HCT116 (cell line): Measurements from ENCODE around the gene SELENOM. TPM values are rescaled to one million over a fixed set of nuclear protein-coding genes. Genes with fewer than 3 reads are reported as not detected.

Experiments used
- ATAC-seq: fragments of 200-7000 bp; cut with Tn5 transposase; 2 replicates; pipeline ENCODE4 v1.9.1; 2020; ENCODE audit warnings: mild to moderate bottlenecking, moderate library complexity
- BruUV-seq: library from RNA; stranded (reverse); fragments of 400-500 nt; replicated peaks from 2 replicates; lab custom pipeline; 2021; lab: Mats Ljungman, UMichigan
- CTCF ChIA-PET: fragments of 300-600 bp; sonication (Branson Sonifier 250); formaldehyde crosslinking; loops from one replicate; lab custom pipeline; 2021; ENCODE audit warnings: antibody characterized with exemption; lab: Charles Lee
- POLR2A ChIA-PET: fragments of 300-600, 350-600 bp; sonication (Branson Sonifier 250); formaldehyde crosslinking; loops from one replicate; lab custom pipeline; 2021; ENCODE audit warnings: antibody characterized with exemption; lab: Charles Lee
- RAD21 ChIA-PET, 2 experiments: fragments of 300-600 bp; sonication (Branson Sonifier 250); formaldehyde crosslinking; loops; one replicate each; lab custom pipeline; 2023; ENCODE audit warnings: low total read pairs in 2 of 2; ENCODE audit not compliant: uncharacterized antibody in 2 of 2, unreplicated experiment in 2 of 2, low non-redundant PET in 1 of 2; lab: Charles Lee
- DNase-seq: peaks from one replicate; pipeline ENCODE4 v3.0.0-alpha.2; 2010; ENCODE audit warnings: low read depth, low spot score
- H2AFZ ChIP-seq: fragments of 200-600 bp; shearing (Covaris generic), sonication (generic); 2 replicates; pipeline ENCODE4 v1.6.1; 2017; ENCODE audit warnings: low read depth, mixed run types, mixed read lengths, antibody characterized with exemption, low read length; ENCODE audit not compliant: poor library complexity, severe bottlenecking
- H3K27ac ChIP-seq: 2 replicates; pipeline ENCODE4 v1.5.1; 2012; ENCODE audit warnings: low read depth, low read length
- H3K27me3 ChIP-seq: fragments of 200-600 bp; sonication (generic); 2 replicates; pipeline ENCODE4 v1.6.1; 2016; ENCODE audit warnings: mixed run types, low read length, mixed read lengths; ENCODE audit not compliant: insufficient read depth
- H3K36me3 ChIP-seq, 2 experiments: fragments of 200-500 bp in 1 of 2; fragments of 200-600 bp in 1 of 2; sonication (Bioruptor generic) in 1 of 2; sonication (generic) in 1 of 2; 2 replicates each; pipeline versions ENCODE4 v1.5.1 to v1.6.1; 2014 to 2016; ENCODE audit warnings: low read length in 2 of 2, inconsistent platforms in 1 of 2, mixed read lengths in 1 of 2, mixed run types in 1 of 2; ENCODE audit not compliant: insufficient read depth in 2 of 2, control insufficient read depth in 1 of 2
- H3K4me1 ChIP-seq, 2 experiments: fragments of 200-600 bp in 1 of 2; sonication (generic) in 1 of 2; 2 replicates each; pipeline versions ENCODE4 v1.5.1 to v1.6.1; 2012 to 2017; ENCODE audit warnings: low read length in 2 of 2, inconsistent platforms in 1 of 2, mild to moderate bottlenecking in 1 of 2, mixed read lengths in 1 of 2, mixed run types in 1 of 2, moderate library complexity in 1 of 2; ENCODE audit not compliant: insufficient read depth in 2 of 2, control insufficient read depth in 1 of 2
- H3K4me2 ChIP-seq: fragments of 200-600 bp; sonication (generic); 2 replicates; pipeline ENCODE4 v1.6.1; 2017; ENCODE audit warnings: mixed run types, low read length, mixed read lengths
- H3K4me3 ChIP-seq, 2 experiments: fragments of 200-600 bp in 1 of 2; sonication (generic) in 1 of 2; replicated peaks in 1 of 2; 2 replicates each; pipeline ENCODE4 v1.5.1; 2011 to 2016; ENCODE audit warnings: low read length in 2 of 2, control low read depth in 1 of 2, low read depth in 1 of 2, mild to moderate bottlenecking in 1 of 2, mixed read lengths in 1 of 2, mixed run types in 1 of 2
- H3K79me2 ChIP-seq: fragments of 200-600 bp; sonication (generic); 2 replicates; pipeline ENCODE4 v1.6.1; 2017; ENCODE audit warnings: mild to moderate bottlenecking, mixed run types, low read length, moderate library complexity, mixed read lengths; ENCODE audit not compliant: insufficient read depth
- H3K9ac ChIP-seq: fragments of 200-600 bp; sonication (generic); 2 replicates; pipeline ENCODE4 v1.6.1; 2016; ENCODE audit warnings: low read length, mixed read lengths
- H3K9me2 ChIP-seq: fragments of 200-600 bp; sonication (generic), shearing (Covaris generic); 2 replicates; pipeline ENCODE4 v1.6.1; 2017; ENCODE audit warnings: mixed run types, mild to moderate bottlenecking, moderate library complexity; ENCODE audit not compliant: insufficient read depth
- H3K9me3 ChIP-seq, 2 experiments: fragments of 200-500 bp in 1 of 2; fragments of 200-600 bp in 1 of 2; sonication (Bioruptor generic) in 1 of 2; sonication (generic) in 1 of 2; 2 replicates each; pipeline ENCODE4 v1.6.1; 2014 to 2017; ENCODE audit warnings: low read length in 2 of 2, mixed read lengths in 2 of 2, inconsistent platforms in 1 of 2, low read depth in 1 of 2, mild to moderate bottlenecking in 1 of 2, mixed run types in 1 of 2, moderate library complexity in 1 of 2; ENCODE audit not compliant: control insufficient read depth in 1 of 2, insufficient read depth in 1 of 2
- H4K20me1 ChIP-seq: fragments of 200-600 bp; sonication (generic), shearing (Covaris generic); 2 replicates; pipeline ENCODE4 v1.6.1; 2017; ENCODE audit warnings: mixed run types, mild to moderate bottlenecking, moderate library complexity; ENCODE audit not compliant: insufficient read depth
- ATF3 ChIP-seq: IDR thresholded peaks from 2 replicates; pipeline ENCODE4 v1.6.1; 2012
- CBX3 ChIP-seq: IDR thresholded peaks from 2 replicates; pipeline ENCODE4 v1.6.1; 2012; ENCODE audit warnings: low read depth
- CEBPB ChIP-seq: IDR thresholded peaks from 2 replicates; pipeline ENCODE4 v1.6.1; 2012; ENCODE audit warnings: low read depth
- ELF1 ChIP-seq: IDR thresholded peaks from 2 replicates; pipeline ENCODE4 v1.6.1; 2012; ENCODE audit warnings: low read depth, borderline replicate concordance
- EZH2phosphoT487 ChIP-seq: fragments of 200-600 bp; IDR thresholded peaks from 2 replicates; pipeline ENCODE4 v1.6.1; 2018; ENCODE audit warnings: antibody characterized with exemption, borderline replicate concordance
- JUND ChIP-seq: IDR thresholded peaks from 2 replicates; pipeline ENCODE4 v1.6.1; 2012
- RAD21 ChIP-seq: IDR thresholded peaks from 2 replicates; pipeline ENCODE4 v1.6.1; 2012; ENCODE audit warnings: low read depth, mild to moderate bottlenecking
- REST ChIP-seq: IDR thresholded peaks from 2 replicates; pipeline ENCODE4 v1.6.1; 2012; ENCODE audit warnings: low read depth
- SP1 ChIP-seq: IDR thresholded peaks from 2 replicates; pipeline ENCODE4 v1.6.1; 2012; ENCODE audit warnings: low read depth
- SRF ChIP-seq: IDR thresholded peaks from 2 replicates; pipeline ENCODE4 v1.6.1; 2012; ENCODE audit warnings: low read depth
- TCF7L2 ChIP-seq: IDR thresholded peaks from 2 replicates; pipeline ENCODE4 v1.7.0; 2011; ENCODE audit warnings: borderline replicate concordance, inconsistent platforms; ENCODE audit not compliant: insufficient read depth, insufficient read length; ENCODE audit errors: extremely low read depth
- YY1 ChIP-seq: IDR thresholded peaks from 2 replicates; pipeline ENCODE4 v1.6.1; 2011; ENCODE audit warnings: low read length, low read depth, moderate library complexity, mild to moderate bottlenecking; ENCODE audit not compliant: insufficient replicate concordance; ENCODE audit errors: extremely low read depth
- ZFX ChIP-seq: fragments of 450-650 bp; IDR thresholded peaks from 2 replicates; pipeline ENCODE4 v1.6.1; 2017
- ZNF274 ChIP-seq: fragments of 200-500 bp; sonication (Bioruptor generic); IDR thresholded peaks from 2 replicates; pipeline ENCODE4 v1.6.1; 2014; ENCODE audit warnings: mild to moderate bottlenecking, low read depth, low read length, inconsistent platforms
- intact Hi-C: fragments of 100-400 bp; cut with micrococcal nuclease; formaldehyde crosslinking; loops from 2 replicates; pipeline ENCODE4 v1.10.0; 2022
- total RNA-seq: library from RNA; stranded (reverse); gene quantifications from one replicate; pipeline ENCODE4 v1.2.1, GENCODE V29; 2021; ENCODE audit not compliant: unreplicated experiment
- TF ChIP-seq, protein P1 (sequence below), 3 experiments: fragments of 200-600 bp in 1 of 3; sonication (generic) in 1 of 3; IDR thresholded peaks in 2 of 3; conservative IDR thresholded peaks in 1 of 3; 2 replicates each; pipeline ENCODE4 v1.5.1; 2012 to 2017; ENCODE audit warnings: low read depth in 2 of 3, low read length in 2 of 3, antibody characterized with exemption in 1 of 3, borderline replicate concordance in 1 of 3, control low read depth in 1 of 3, mild to moderate bottlenecking in 1 of 3, mixed read lengths in 1 of 3, mixed run types in 1 of 3, moderate library complexity in 1 of 3; ENCODE audit not compliant: insufficient read depth in 1 of 3
- TF ChIP-seq, protein P2 (sequence below): IDR thresholded peaks from 2 replicates; pipeline ENCODE4 v1.6.1; 2011; ENCODE audit warnings: mild to moderate bottlenecking, low read length, moderate library complexity; ENCODE audit not compliant: insufficient replicate concordance; ENCODE audit errors: extremely low read depth

The SELENOM gene
- total RNA-seq, 1 experiment from 2014 or later, result 65.6 TPM

GRCh38 chr22:31130873-31131272, 23.5 kb upstream of the SELENOM start:
- Histone ChIP-seq H3K79me2 (no peaks in the 10 kb centered on the region), H3K9me2 (no peaks in the 10 kb centered on the region), H3K4me1 (peaks cover 4 to 6% of the 10 kb centered on the region in 2 experiments; a peak in 2 of 4 replicates), H3K9me3 (no peaks in the 10 kb centered on the region), H3K4me2 (no peak overlapping the region), H3K9ac (no peak overlapping the region), H3K27me3 (no peaks in the 10 kb centered on the region), H3K4me3 (no peak overlapping the region), H3K27ac (no peak overlapping the region), H3K36me3 (no peaks in the 10 kb centered on the region), H4K20me1 (no peaks in the 10 kb centered on the region), H2AFZ (no peak overlapping the region)
- CTCF ChIA-PET, result interaction anchor here (1.7 kb wide), 1 partner anchor 23 kb away, joined by 6 read pairs; the partner anchor contains the start of gene SELENOM
- intact Hi-C loops, result no loop called here
- RAD21 ChIA-PET, result no interaction called here
- no peak for ATAC-seq
- POLR2A ChIA-PET, result no interaction called here
- no peak for TF ChIP-seq ZNF274
- no peak for TF ChIP-seq EZH2phosphoT487
- TF ChIP-seq YY1, result no peak
- no peak for TF ChIP-seq CBX3
- no peak for TF ChIP-seq TCF7L2
- TF ChIP-seq SRF, result no peak
- no peak for TF ChIP-seq SP1
- TF ChIP-seq, protein P1, sequence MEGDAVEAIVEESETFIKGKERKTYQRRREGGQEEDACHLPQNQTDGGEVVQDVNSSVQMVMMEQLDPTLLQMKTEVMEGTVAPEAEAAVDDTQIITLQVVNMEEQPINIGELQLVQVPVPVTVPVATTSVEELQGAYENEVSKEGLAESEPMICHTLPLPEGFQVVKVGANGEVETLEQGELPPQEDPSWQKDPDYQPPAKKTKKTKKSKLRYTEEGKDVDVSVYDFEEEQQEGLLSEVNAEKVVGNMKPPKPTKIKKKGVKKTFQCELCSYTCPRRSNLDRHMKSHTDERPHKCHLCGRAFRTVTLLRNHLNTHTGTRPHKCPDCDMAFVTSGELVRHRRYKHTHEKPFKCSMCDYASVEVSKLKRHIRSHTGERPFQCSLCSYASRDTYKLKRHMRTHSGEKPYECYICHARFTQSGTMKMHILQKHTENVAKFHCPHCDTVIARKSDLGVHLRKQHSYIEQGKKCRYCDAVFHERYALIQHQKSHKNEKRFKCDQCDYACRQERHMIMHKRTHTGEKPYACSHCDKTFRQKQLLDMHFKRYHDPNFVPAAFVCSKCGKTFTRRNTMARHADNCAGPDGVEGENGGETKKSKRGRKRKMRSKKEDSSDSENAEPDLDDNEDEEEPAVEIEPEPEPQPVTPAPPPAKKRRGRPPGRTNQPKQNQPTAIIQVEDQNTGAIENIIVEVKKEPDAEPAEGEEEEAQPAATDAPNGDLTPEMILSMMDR (IDR thresholded peaks at IDR 0.05 in 2 of 3, conservative IDR thresholded peaks at IDR 0.05 in 1 of 3; ENCODE audit: borderline replicate concordance in 1 of 3, insufficient read depth in 1 of 3, low read depth in 2 of 3, low read length in 2 of 3), result no peak
- no peak for TF ChIP-seq ATF3
- no peak for TF ChIP-seq ELF1
- TF ChIP-seq JUND, result no peak
- no peak for TF ChIP-seq RAD21
- no peak for TF ChIP-seq CEBPB
- TF ChIP-seq ZFX, result no peak
- no peak for TF ChIP-seq REST
- TF ChIP-seq, protein P2, sequence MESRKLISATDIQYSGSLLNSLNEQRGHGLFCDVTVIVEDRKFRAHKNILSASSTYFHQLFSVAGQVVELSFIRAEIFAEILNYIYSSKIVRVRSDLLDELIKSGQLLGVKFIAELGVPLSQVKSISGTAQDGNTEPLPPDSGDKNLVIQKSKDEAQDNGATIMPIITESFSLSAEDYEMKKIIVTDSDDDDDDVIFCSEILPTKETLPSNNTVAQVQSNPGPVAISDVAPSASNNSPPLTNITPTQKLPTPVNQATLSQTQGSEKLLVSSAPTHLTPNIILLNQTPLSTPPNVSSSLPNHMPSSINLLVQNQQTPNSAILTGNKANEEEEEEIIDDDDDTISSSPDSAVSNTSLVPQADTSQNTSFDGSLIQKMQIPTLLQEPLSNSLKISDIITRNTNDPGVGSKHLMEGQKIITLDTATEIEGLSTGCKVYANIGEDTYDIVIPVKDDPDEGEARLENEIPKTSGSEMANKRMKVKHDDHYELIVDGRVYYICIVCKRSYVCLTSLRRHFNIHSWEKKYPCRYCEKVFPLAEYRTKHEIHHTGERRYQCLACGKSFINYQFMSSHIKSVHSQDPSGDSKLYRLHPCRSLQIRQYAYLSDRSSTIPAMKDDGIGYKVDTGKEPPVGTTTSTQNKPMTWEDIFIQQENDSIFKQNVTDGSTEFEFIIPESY, result no peak
- no peak for DNase-seq
- no TSS peak for BruUV-seq
